GM12878 (cell line): Measurements from ENCODE around the gene RAI2. TPM values are rescaled to one million over a fixed set of nuclear protein-coding genes. Genes with fewer than 3 reads are reported as not detected.

Experiments
- ATAC-seq: fragments of 200-7000 bp; cut with Tn5 transposase; 3 replicates; pipeline ENCODE4 v1.9.1; 2020; ENCODE audit warnings: mild to moderate bottlenecking, moderate library complexity
- BruUV-seq: library from RNA; stranded (reverse); fragments of 400-500 nt; replicated peaks from 2 replicates; lab custom pipeline; 2021; lab: Mats Ljungman, UMichigan
- CTCF ChIA-PET: fragments of 300-600 bp; sonication (Branson Sonifier 250); formaldehyde crosslinking; extraction: SDS; loops from one replicate; lab custom pipeline; 2021; ENCODE audit warnings: inconsistent platforms; lab: Yijun Ruan, JAX
- POLR2A ChIA-PET: fragments of 350-600 bp; formaldehyde crosslinking; extraction: SDS; loops from one replicate; lab custom pipeline; 2021; ENCODE audit warnings: inconsistent platforms; lab: Charles Lee
- RAD21 ChIA-PET: fragments of 300-600 bp; sonication (Branson Sonifier 250); formaldehyde crosslinking; loops from one replicate; lab custom pipeline; 2023; ENCODE audit warnings: antibody characterized with exemption; ENCODE audit not compliant: unreplicated experiment; lab: Charles Lee
- SMC1A ChIA-PET: fragments of 300-600 bp; sonication (Branson Sonifier 250); formaldehyde crosslinking; loops from one replicate; lab custom pipeline; 2023; ENCODE audit not compliant: unreplicated experiment, uncharacterized antibody; lab: Charles Lee
- DNase-seq: peaks from one replicate; pipeline ENCODE4 v3.0.0-alpha.2; 2011; ENCODE audit warnings: low read depth, low spot score
- FAIRE-seq: peaks from 3 replicates; lab custom pipeline; 2011; peaks lifted over from hg19 to GRCh38; lab: Jason Lieb, UNC
- H2AFZ ChIP-seq: 2 replicates; pipeline ENCODE4 v1.6.0; 2011; ENCODE audit warnings: low read depth, low read length, control low read depth; ENCODE audit not compliant: control insufficient read depth
- H3K27ac ChIP-seq: 2 replicates; pipeline ENCODE4 v1.5.1; 2011; ENCODE audit warnings: control low read depth; ENCODE audit not compliant: control insufficient read depth, insufficient read depth
- H3K27me3 ChIP-seq, 2 experiments: replicated peaks in 1 of 2; 2 replicates each; pipeline versions ENCODE4 v1.6.0 to v1.6.1; 2011; ENCODE audit warnings: low read length in 1 of 2; ENCODE audit not compliant: control insufficient read depth in 2 of 2, insufficient read depth in 2 of 2
- H3K36me3 ChIP-seq, 2 experiments: 2 replicates each; pipeline ENCODE4 v1.5.1; 2011; ENCODE audit warnings: low read length in 1 of 2; ENCODE audit not compliant: control insufficient read depth in 2 of 2, insufficient read depth in 2 of 2
- H3K4me1 ChIP-seq: 2 replicates; pipeline ENCODE4 v1.6.1; 2011; ENCODE audit warnings: mild to moderate bottlenecking, low read length, moderate library complexity, mixed read lengths; ENCODE audit not compliant: control insufficient read depth, insufficient read depth
- H3K4me2 ChIP-seq: 2 replicates; pipeline ENCODE4 v1.6.0; 2011; ENCODE audit warnings: control low read depth; ENCODE audit not compliant: control insufficient read depth, insufficient read depth
- H3K4me3 ChIP-seq: fragments of 200-600 bp; sonication (generic); 2 replicates; pipeline ENCODE4 v1.5.1; 2016
- H3K79me2 ChIP-seq: 2 replicates; pipeline ENCODE4 v1.6.0; 2011; ENCODE audit warnings: low read length; ENCODE audit not compliant: control insufficient read depth, insufficient read depth
- H3K9ac ChIP-seq: 2 replicates; pipeline ENCODE4 v1.8.0; 2011; ENCODE audit warnings: low read length, control low read depth, mixed read lengths; ENCODE audit not compliant: control insufficient read depth, insufficient read depth
- H3K9me3 ChIP-seq: replicated peaks from 3 replicates; pipeline ENCODE4 v1.5.1; 2011; ENCODE audit warnings: mild to moderate bottlenecking, low read length; ENCODE audit not compliant: control insufficient read depth, insufficient read depth
- H4K20me1 ChIP-seq: 2 replicates; pipeline ENCODE4 v1.6.0; 2011; ENCODE audit not compliant: control insufficient read depth, insufficient read depth
- CREB1 ChIP-seq: IDR thresholded peaks from 2 replicates; pipeline ENCODE4 v1.6.1; 2012; ENCODE audit warnings: low read depth, mild to moderate bottlenecking, inconsistent platforms
- DPF2 ChIP-seq: fragments of 450-650 bp; IDR thresholded peaks from 2 replicates; pipeline ENCODE4 v1.6.1; 2017; ENCODE audit warnings: mild to moderate bottlenecking
- EGR1 ChIP-seq, 2 experiments: IDR thresholded peaks; 1 replicate in 1 of 2; 2 replicates in 1 of 2; pipeline ENCODE4 v1.6.1; 2011 to 2012; ENCODE audit warnings: low read depth in 2 of 2, low read length in 2 of 2, borderline replicate concordance in 1 of 2, mild to moderate bottlenecking in 1 of 2, moderate library complexity in 1 of 2
- ESRRA ChIP-seq: IDR thresholded peaks from 2 replicates; pipeline ENCODE4 v1.6.1; 2012; ENCODE audit warnings: mild to moderate bottlenecking, low read length, improper control_type of control experiment
- GATAD2B ChIP-seq: fragments of 450-650 bp; conservative IDR thresholded peaks from 2 replicates; pipeline ENCODE4 v1.6.1; 2017; ENCODE audit warnings: low read depth, mild to moderate bottlenecking, moderate library complexity
- HDAC2 ChIP-seq: fragments of 200-600 bp; sonication (generic); IDR thresholded peaks from 2 replicates; pipeline ENCODE4 v1.6.1; 2017
- IKZF1 ChIP-seq: fragments of 450-650 bp; conservative IDR thresholded peaks from 2 replicates; pipeline ENCODE4 v1.6.1; 2017; ENCODE audit warnings: antibody characterized with exemption, mild to moderate bottlenecking
- IKZF2 ChIP-seq, 2 experiments: fragments of 450-650 bp; IDR thresholded peaks; 2 replicates each; pipeline ENCODE4 v1.6.1; 2017; ENCODE audit warnings: mild to moderate bottlenecking in 2 of 2, moderate library complexity in 2 of 2
- MXI1 ChIP-seq: fragments of 150-350 bp; IDR thresholded peaks from 2 replicates; pipeline ENCODE4 v1.6.1; 2011; ENCODE audit warnings: low read depth, mild to moderate bottlenecking, inconsistent platforms, low read length, improper control_type of control experiment
- NBN ChIP-seq: fragments of 450-650 bp; IDR thresholded peaks from 2 replicates; pipeline ENCODE4 v1.6.1; 2016
- NR2F1 ChIP-seq: fragments of 450-650 bp; conservative IDR thresholded peaks from 2 replicates; pipeline ENCODE4 v1.6.1; 2017; ENCODE audit warnings: mild to moderate bottlenecking
- STAT3 ChIP-seq: IDR thresholded peaks from 2 replicates; pipeline ENCODE4 v1.6.1; 2011; ENCODE audit warnings: low read depth, low read length, improper control_type of control experiment
- TBL1XR1 ChIP-seq: IDR thresholded peaks from 2 replicates; pipeline ENCODE4 v1.6.1; 2012; ENCODE audit warnings: low read depth, low read length, improper control_type of control experiment
- ZBTB4 ChIP-seq: fragments of 450-650 bp; formaldehyde crosslinking; IDR thresholded peaks from 2 replicates; pipeline ENCODE4 v1.4.0; 2022; ENCODE audit warnings: mild to moderate bottlenecking, moderate library complexity
- WGBS: methylation state at CpG from one replicate; pipeline ENCODE4 v1.1.6; 2016; ENCODE audit warnings: low lambda C conversion rate; ENCODE audit not compliant: insufficient replicate concordance, insufficient coverage; ENCODE audit errors: missing lambda C conversion rate; 5-methylcytosine and 5-hydroxymethylcytosine counted together
- in situ Hi-C: fragments of 300-500 bp; cut with MboI; formaldehyde crosslinking; loops from 9 replicates; pipeline ENCODE4 v1.14.3; 2018; ENCODE audit warnings: mixed read lengths
- intact Hi-C: fragments of 100-400 bp; cut with micrococcal nuclease; formaldehyde crosslinking; loops from one replicate; pipeline ENCODE4 v1.14.2; 2022; ENCODE audit not compliant: unreplicated experiment
- polyA plus RNA-seq, 11 experiments: library from polyadenylated mRNA; depleted of rRNA in 4 of 11; unstranded in 6 of 11; stranded (reverse) in 5 of 11; fragments of >200 nt; fragmentation: Nextera tagmentation in 4 of 11; fragmentation: Illumina TruSeq in 1 of 11; extraction: Ambion mirVana in 4 of 11; extraction: Trizol in 1 of 11; gene quantifications; 1 replicate in 1 of 11; 2 replicates in 10 of 11; pipeline versions ENCODE4 v1.2.1 to v1.2.3, GENCODE V29; 2011 to 2016; ENCODE audit warnings: inconsistent platforms in 2 of 11, missing spikeins in 2 of 11, low read depth in 1 of 11
- total RNA-seq, 4 experiments: library from RNA; depleted of rRNA in 3 of 4; stranded (reverse); fragments of >200 nt in 3 of 4; fragmentation: Illumina TruSeq in 1 of 4; extraction: Trizol in 1 of 4; gene quantifications; 2 replicates each; pipeline versions ENCODE4 v1.2.1 to v1.2.3, GENCODE V29; 2013 to 2021
- TF ChIP-seq, protein P1 (sequence below): fragments of 450-650 bp; IDR thresholded peaks from 2 replicates; pipeline ENCODE4 v1.6.1; 2017; ENCODE audit warnings: mild to moderate bottlenecking, moderate library complexity
- TF ChIP-seq, protein P2 (sequence below): fragments of 450-650 bp; IDR thresholded peaks from 2 replicates; pipeline ENCODE4 v1.6.1; 2017; ENCODE audit warnings: mild to moderate bottlenecking
- TF ChIP-seq, protein P3 (sequence below): IDR thresholded peaks from 2 replicates; pipeline ENCODE4 v1.6.1; 2011; ENCODE audit warnings: borderline replicate concordance, low read depth, mild to moderate bottlenecking, moderate library complexity, mixed read lengths, low read length; ENCODE audit not compliant: insufficient read depth; ENCODE audit errors: extremely low read length

The RAI2 gene
- total and polyA plus RNA-seq, 10 of the 15 experiments (the other 5 are each of a cell fraction or from before 2014, with no cell fraction given), result not detected

GRCh38 chrX:17831255-17831654 is 29.8 kb downstream of the RAI2 start:
- no peak overlapping the region for H3K27ac ChIP-seq
- no peaks in the 10 kb centered on the region for H3K79me2 ChIP-seq
- H3K36me3 ChIP-seq, result no peaks in the 10 kb centered on the region
- FAIRE-seq (no peak), ATAC-seq (no peak), DNase-seq (no peak)
- intact Hi-C loops (no loop called here), in situ Hi-C loops (no loop called here)
- H4K20me1 ChIP-seq, result no peaks in the 10 kb centered on the region
- POLR2A ChIA-PET, result no interaction called here
- H2AFZ ChIP-seq, result no peak overlapping the region
- RAD21 ChIA-PET, result no interaction called here
- no TSS peak for BruUV-seq
- CTCF ChIA-PET, result no interaction called here
- SMC1A ChIA-PET, result no interaction called here
- no peak overlapping the region for H3K9ac ChIP-seq
- no peaks in the 10 kb centered on the region for H3K9me3 ChIP-seq
- H3K27me3 ChIP-seq, result no peaks in the 10 kb centered on the region; a peak in 1 of 4 replicates
- H3K4me3 ChIP-seq, result no peak overlapping the region
- H3K4me1 ChIP-seq, result no peaks in the 10 kb centered on the region
- H3K4me2 ChIP-seq, result no peak overlapping the region
- WGBS, result 6% methylated on average over 3 of the region's 3 CpGs
- no peak for TF ChIP-seq GATAD2B
- TF ChIP-seq IKZF1, result no peak
- TF ChIP-seq NR2F1, result no peak
- TF ChIP-seq ESRRA, result no peak
- no peak for TF ChIP-seq HDAC2
- TF ChIP-seq TBL1XR1, result no peak
- no peak for TF ChIP-seq DPF2
- TF ChIP-seq, protein P1, sequence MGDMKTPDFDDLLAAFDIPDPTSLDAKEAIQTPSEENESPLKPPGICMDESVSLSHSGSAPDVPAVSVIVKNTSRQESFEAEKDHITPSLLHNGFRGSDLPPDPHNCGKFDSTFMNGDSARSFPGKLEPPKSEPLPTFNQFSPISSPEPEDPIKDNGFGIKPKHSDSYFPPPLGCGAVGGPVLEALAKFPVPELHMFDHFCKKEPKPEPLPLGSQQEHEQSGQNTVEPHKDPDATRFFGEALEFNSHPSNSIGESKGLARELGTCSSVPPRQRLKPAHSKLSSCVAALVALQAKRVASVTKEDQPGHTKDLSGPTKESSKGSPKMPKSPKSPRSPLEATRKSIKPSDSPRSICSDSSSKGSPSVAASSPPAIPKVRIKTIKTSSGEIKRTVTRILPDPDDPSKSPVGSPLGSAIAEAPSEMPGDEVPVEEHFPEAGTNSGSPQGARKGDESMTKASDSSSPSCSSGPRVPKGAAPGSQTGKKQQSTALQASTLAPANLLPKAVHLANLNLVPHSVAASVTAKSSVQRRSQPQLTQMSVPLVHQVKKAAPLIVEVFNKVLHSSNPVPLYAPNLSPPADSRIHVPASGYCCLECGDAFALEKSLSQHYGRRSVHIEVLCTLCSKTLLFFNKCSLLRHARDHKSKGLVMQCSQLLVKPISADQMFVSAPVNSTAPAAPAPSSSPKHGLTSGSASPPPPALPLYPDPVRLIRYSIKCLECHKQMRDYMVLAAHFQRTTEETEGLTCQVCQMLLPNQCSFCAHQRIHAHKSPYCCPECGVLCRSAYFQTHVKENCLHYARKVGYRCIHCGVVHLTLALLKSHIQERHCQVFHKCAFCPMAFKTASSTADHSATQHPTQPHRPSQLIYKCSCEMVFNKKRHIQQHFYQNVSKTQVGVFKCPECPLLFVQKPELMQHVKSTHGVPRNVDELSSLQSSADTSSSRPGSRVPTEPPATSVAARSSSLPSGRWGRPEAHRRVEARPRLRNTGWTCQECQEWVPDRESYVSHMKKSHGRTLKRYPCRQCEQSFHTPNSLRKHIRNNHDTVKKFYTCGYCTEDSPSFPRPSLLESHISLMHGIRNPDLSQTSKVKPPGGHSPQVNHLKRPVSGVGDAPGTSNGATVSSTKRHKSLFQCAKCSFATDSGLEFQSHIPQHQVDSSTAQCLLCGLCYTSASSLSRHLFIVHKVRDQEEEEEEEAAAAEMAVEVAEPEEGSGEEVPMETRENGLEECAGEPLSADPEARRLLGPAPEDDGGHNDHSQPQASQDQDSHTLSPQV, result no peak
- no peak for TF ChIP-seq CREB1
- no peak for TF ChIP-seq ZBTB4 (CRISPR knock-in tag)
- TF ChIP-seq EGR1 (IDR thresholded peaks at IDR 0.05; ENCODE audit: borderline replicate concordance in 1 of 2, low read depth in 2 of 2, low read length in 2 of 2), result no peak
- TF ChIP-seq NBN, result no peak
- TF ChIP-seq MXI1, result no peak
- TF ChIP-seq STAT3, result no peak
- TF ChIP-seq, protein P2, sequence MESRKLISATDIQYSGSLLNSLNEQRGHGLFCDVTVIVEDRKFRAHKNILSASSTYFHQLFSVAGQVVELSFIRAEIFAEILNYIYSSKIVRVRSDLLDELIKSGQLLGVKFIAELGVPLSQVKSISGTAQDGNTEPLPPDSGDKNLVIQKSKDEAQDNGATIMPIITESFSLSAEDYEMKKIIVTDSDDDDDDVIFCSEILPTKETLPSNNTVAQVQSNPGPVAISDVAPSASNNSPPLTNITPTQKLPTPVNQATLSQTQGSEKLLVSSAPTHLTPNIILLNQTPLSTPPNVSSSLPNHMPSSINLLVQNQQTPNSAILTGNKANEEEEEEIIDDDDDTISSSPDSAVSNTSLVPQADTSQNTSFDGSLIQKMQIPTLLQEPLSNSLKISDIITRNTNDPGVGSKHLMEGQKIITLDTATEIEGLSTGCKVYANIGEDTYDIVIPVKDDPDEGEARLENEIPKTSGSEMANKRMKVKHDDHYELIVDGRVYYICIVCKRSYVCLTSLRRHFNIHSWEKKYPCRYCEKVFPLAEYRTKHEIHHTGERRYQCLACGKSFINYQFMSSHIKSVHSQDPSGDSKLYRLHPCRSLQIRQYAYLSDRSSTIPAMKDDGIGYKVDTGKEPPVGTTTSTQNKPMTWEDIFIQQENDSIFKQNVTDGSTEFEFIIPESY, result no peak
- TF ChIP-seq, protein P3, sequence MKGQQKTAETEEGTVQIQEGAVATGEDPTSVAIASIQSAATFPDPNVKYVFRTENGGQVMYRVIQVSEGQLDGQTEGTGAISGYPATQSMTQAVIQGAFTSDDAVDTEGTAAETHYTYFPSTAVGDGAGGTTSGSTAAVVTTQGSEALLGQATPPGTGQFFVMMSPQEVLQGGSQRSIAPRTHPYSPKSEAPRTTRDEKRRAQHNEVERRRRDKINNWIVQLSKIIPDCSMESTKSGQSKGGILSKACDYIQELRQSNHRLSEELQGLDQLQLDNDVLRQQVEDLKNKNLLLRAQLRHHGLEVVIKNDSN, result no peak
- TF ChIP-seq IKZF2 (IDR thresholded peaks at IDR 0.05), result no peak
